ENCODE results near the gene HDAC1. TPM values are rescaled to one million over a fixed set of nuclear protein-coding genes. Genes with fewer than 3 reads are reported as not detected.

The HDAC1 gene
- polyA plus RNA-seq, 3 donors: 73.8 to 95.0 (median 88.7) TPM

GRCh38 chr1:32250893-32251716, 40.8 kb upstream of the HDAC1 start, which contains the start of gene LCK:
Gene LCK (plus strand): TSS chr1:32251265. CDS start chr1:32274330, 23,065 bp downstream.
- DNase-seq: no peak
- peaks cover 0 to 2% (median 0%) of the 10 kb centered on the region in 7 donors for H3K9me3 Mint-ChIP-seq
- H3K4me3 Mint-ChIP-seq: peak within 1 kb of the TSS; percentile 2 to 74
- peaks cover 16 to 37% (median 19%) of the 10 kb centered on the region in 3 donors for H3K27me3 Mint-ChIP-seq (ENCODE audit: low read depth in 3 of 3)
- WGBS (ENCODE audit: insufficient coverage): 56% methylated on average over 25 of the region's 25 CpGs
- no peak within 1 kb of the TSS for H3K4me3 ChIP-seq (replicated peaks in 1 of 3; ENCODE audit: low read depth in 2 of 3, low read length in 3 of 3)
- H3K27ac Mint-ChIP-seq: peak within 1 kb of the TSS in 1 of 7 donors; percentile 78
- no peaks in the 10 kb centered on the region for H3K9me3 ChIP-seq (replicated peaks in 1 of 2; ENCODE audit: control insufficient read depth in 1 of 2, insufficient read depth in 1 of 2, low read length in 2 of 2)
- H2AFZ ChIP-seq (ENCODE audit: insufficient read depth, low read depth, low read length, poor library complexity, severe bottlenecking): peak within 1 kb of the TSS; percentile 35
- peaks cover 13 to 25% of the 10 kb centered on the region in 2 donors for H3K4me1 ChIP-seq (ENCODE audit: control insufficient read depth in 1 of 2, insufficient read depth in 2 of 2, low read length in 2 of 2)
- no peak within 1 kb of the TSS for H3K4me2 ChIP-seq (replicated peaks; ENCODE audit: extremely low read depth, low read length, poor library complexity, severe bottlenecking)
- H3K9ac ChIP-seq (ENCODE audit: insufficient read depth, low read length, poor library complexity, severe bottlenecking): no peak within 1 kb of the TSS
- H3K36me3 Mint-ChIP-seq: peaks cover 0 to 2% of the 10 kb centered on the region in 2 donors
- no peak for TF ChIP-seq CTCF (IDR thresholded peaks at IDR 0.05)
- H3K79me2 ChIP-seq (ENCODE audit: insufficient read depth, low read length): no peaks in the 10 kb centered on the region
- peaks cover 26% of the 10 kb centered on the region for H3K4me1 Mint-ChIP-seq
- H3K27ac ChIP-seq (ENCODE audit: low read depth in 1 of 2, low read length in 2 of 2): no peak within 1 kb of the TSS
- H4K20me1 ChIP-seq (ENCODE audit: insufficient read depth, low read length): no peaks in the 10 kb centered on the region
- no peaks in the 10 kb centered on the region for H3K36me3 ChIP-seq (replicated peaks in 1 of 2; ENCODE audit: control insufficient read depth in 1 of 2, insufficient read depth in 2 of 2, low read length in 2 of 2)
- H3K27me3 ChIP-seq (ENCODE audit: control insufficient read depth in 2 of 2, insufficient read depth in 2 of 2, low read length in 2 of 2): peaks cover 0 to 15% of the 10 kb centered on the region in 2 donors
- intact Hi-C loops (cut with micrococcal nuclease): no loop called here

- intact Hi-C loops (cut with micrococcal nuclease): no loop called here
- no peak overlapping the region for H3K4me3 ChIP-seq (replicated peaks in 1 of 3; ENCODE audit: low read depth in 2 of 3, low read length in 3 of 3)
- no peaks in the 10 kb centered on the region for H3K79me2 ChIP-seq (ENCODE audit: insufficient read depth, low read length)
- Mint-ChIP-seq H3K9me3 (no peaks in the 10 kb centered on the region), H3K27me3 (ENCODE audit: low read depth in 3 of 3) (peaks cover 1 to 10% (median 9%) of the 10 kb centered on the region in 3 donors), H3K4me3 (no peak overlapping the region), H3K27ac (no peak overlapping the region), H3K36me3 (no peaks in the 10 kb centered on the region), H3K4me1 (peaks cover 12% of the 10 kb centered on the region)
- DNase-seq: no peak
- H4K20me1 ChIP-seq (ENCODE audit: insufficient read depth, low read length): no peaks in the 10 kb centered on the region
- no peak overlapping the region for H3K4me2 ChIP-seq (replicated peaks; ENCODE audit: extremely low read depth, low read length, poor library complexity, severe bottlenecking)
- no peak overlapping the region for H3K9ac ChIP-seq (ENCODE audit: insufficient read depth, low read length, poor library complexity, severe bottlenecking)
- TF ChIP-seq CTCF (IDR thresholded peaks at IDR 0.05): no peak
- H3K9me3 ChIP-seq (replicated peaks in 1 of 2; ENCODE audit: control insufficient read depth in 1 of 2, insufficient read depth in 1 of 2, low read length in 2 of 2): no peaks in the 10 kb centered on the region
- H3K36me3 ChIP-seq (replicated peaks in 1 of 2; ENCODE audit: control insufficient read depth in 1 of 2, insufficient read depth in 2 of 2, low read length in 2 of 2): no peaks in the 10 kb centered on the region
- peaks cover 0 to under 1% of the 10 kb centered on the region in 2 donors for H3K27me3 ChIP-seq (ENCODE audit: control insufficient read depth in 2 of 2, insufficient read depth in 2 of 2, low read length in 2 of 2)
- H2AFZ ChIP-seq (ENCODE audit: insufficient read depth, low read depth, low read length, poor library complexity, severe bottlenecking): no peak overlapping the region
- no peak overlapping the region for H3K27ac ChIP-seq (ENCODE audit: low read depth in 1 of 2, low read length in 2 of 2)
- peaks cover 6 to 12% of the 10 kb centered on the region in 2 donors for H3K4me1 ChIP-seq (ENCODE audit: control insufficient read depth in 1 of 2, insufficient read depth in 2 of 2, low read length in 2 of 2)
- WGBS (ENCODE audit: insufficient coverage): 62% methylated on average over 2 of the region's 10 CpGs
Observed at GRCh38 chr1:32255072-32256071, 36.5 kb upstream of the HDAC1 start.

Data from CD14-positive monocyte (primary cell).